MM.1S (cell line): Measurements from ENCODE around the gene TRIM69.

Experiments
- CTCF ChIP-seq: fragments of 300-600 bp; sonication (generic); IDR thresholded peaks from 2 replicates; pipeline ENCODE4 v1.5.1; 2016; ENCODE audit warnings: antibody characterized with exemption, low read length, mixed read lengths
- EZH2 ChIP-seq: fragments of 300-600 bp; sonication (generic); optimal IDR thresholded peaks from 2 replicates; pipeline ENCODE3; 2017; ENCODE audit warnings: low read depth, mild to moderate bottlenecking, antibody characterized with exemption, low read length, mixed read lengths

GRCh38 chr15:44729408-44730127 is 6.8 kb upstream of the TRIM69 start:
- TF ChIP-seq CTCF (no peak), EZH2 (no peak)
